ENCODE data around the gene DNAAF5. TPM values are rescaled to one million over a fixed set of nuclear protein-coding genes. Genes with fewer than 3 reads are reported as not detected.

The DNAAF5 gene
- total RNA-seq, 1 donor from 2014 or later: 59.7 TPM

DNA sequence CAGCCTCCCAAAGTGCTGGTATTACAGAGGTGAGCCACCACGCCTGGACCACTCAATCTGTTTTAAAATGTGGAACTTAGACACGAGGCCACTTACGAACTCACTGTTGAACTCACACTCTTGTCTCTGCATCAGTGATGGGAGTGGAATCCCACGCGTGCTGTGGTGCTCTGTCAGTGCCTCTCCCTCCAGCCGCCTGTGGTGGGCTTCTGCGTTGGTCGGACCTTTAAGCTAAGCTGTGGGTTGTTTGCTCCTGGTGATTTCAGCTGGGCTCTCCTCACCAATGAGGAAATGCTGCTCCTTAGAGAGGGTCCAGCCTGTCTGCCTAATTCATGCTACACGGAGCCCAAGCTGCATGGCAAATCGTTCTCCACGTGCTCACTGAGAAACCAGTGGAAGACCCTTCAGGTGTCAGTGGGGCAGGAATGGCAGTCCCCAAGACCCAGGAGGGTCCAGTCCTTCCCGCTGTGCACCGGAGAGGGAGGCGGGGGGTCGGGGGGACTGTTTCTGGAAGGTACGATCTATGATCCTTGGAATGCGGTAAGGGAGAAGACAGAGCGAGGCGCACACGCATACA lies 18.4 kb downstream of the DNAAF5 start:
- no peak for DNase-seq (ENCODE audit: low read depth)
- Histone ChIP-seq H3K36me3 (ENCODE audit: control insufficient read depth, insufficient read depth, low read length) (peaks cover 1% of the 10 kb centered on the region), H3K4me3 (ENCODE audit: low read depth, low read length) (no peak overlapping the region), H3K27me3 (ENCODE audit: control insufficient read depth, insufficient read depth, low read length) (no peaks in the 10 kb centered on the region)
- TF ChIP-seq, protein P1, sequence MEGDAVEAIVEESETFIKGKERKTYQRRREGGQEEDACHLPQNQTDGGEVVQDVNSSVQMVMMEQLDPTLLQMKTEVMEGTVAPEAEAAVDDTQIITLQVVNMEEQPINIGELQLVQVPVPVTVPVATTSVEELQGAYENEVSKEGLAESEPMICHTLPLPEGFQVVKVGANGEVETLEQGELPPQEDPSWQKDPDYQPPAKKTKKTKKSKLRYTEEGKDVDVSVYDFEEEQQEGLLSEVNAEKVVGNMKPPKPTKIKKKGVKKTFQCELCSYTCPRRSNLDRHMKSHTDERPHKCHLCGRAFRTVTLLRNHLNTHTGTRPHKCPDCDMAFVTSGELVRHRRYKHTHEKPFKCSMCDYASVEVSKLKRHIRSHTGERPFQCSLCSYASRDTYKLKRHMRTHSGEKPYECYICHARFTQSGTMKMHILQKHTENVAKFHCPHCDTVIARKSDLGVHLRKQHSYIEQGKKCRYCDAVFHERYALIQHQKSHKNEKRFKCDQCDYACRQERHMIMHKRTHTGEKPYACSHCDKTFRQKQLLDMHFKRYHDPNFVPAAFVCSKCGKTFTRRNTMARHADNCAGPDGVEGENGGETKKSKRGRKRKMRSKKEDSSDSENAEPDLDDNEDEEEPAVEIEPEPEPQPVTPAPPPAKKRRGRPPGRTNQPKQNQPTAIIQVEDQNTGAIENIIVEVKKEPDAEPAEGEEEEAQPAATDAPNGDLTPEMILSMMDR (IDR thresholded peaks at IDR 0.05; ENCODE audit: insufficient read depth, low read length, poor library complexity, severe bottlenecking): no peak

GRCh38 chr7:745431-746154 lies 19.1 kb downstream of the DNAAF5 start:
- TF ChIP-seq, protein P1 (IDR thresholded peaks at IDR 0.05; ENCODE audit: insufficient read depth, low read length, poor library complexity, severe bottlenecking): no peak
- H3K27me3 ChIP-seq (ENCODE audit: control insufficient read depth, insufficient read depth, low read length): no peaks in the 10 kb centered on the region
- H3K4me3 ChIP-seq (ENCODE audit: low read depth, low read length): no peak overlapping the region
- H3K36me3 ChIP-seq (ENCODE audit: control insufficient read depth, insufficient read depth, low read length): peaks cover 1% of the 10 kb centered on the region
- DNase-seq (ENCODE audit: low read depth): no peak

DNA sequence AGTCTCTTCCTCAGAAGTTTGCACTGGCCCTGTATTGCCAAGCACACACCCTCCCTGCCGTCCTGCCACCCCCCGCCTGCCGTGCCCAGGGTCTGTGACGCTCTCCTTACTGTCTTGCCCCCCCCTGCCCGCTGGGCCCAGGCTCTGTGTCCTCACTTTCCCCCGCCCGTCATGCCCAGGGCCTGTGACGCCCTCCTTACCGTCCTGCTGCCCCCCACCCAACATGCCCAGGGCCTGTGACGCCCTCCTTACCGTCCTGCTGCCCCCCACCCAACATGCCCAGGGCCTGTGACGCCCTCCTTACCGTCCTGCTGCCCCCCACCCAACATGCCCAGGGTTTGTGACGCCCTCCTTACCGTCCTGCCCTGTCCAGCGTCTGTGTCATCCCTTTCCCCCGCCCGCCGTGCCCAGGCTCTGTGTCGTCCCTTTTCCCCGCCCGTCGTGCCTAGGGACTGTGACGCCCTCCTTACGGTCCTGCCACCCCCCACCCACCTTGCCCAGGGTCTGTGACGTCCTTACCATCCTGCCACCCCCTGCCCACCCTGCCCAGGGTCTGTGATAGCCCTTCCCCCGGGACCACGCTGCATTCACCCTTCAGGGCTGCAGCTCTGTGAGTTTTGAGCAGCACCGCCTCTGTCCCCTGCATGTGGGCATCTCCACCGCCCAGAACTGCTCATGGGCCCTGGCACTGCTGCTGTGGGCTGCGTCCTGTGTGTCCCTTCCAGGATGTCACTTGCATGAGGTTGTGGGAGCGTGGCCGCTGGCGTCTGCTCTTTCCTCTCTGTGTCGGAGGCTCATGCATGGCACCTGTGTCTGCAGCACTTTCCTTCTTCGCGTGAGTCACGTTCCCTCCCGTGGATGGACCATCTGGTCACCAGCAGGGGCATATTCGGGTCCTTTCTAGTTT lies 19.9 kb downstream of the DNAAF5 start:
- no peak overlapping the region for H3K4me3 ChIP-seq (ENCODE audit: low read depth, low read length)
- TF ChIP-seq, protein P1 (IDR thresholded peaks at IDR 0.05; ENCODE audit: insufficient read depth, low read length, poor library complexity, severe bottlenecking): no peak
- no peak for DNase-seq (ENCODE audit: low read depth)
- H3K27me3 ChIP-seq (ENCODE audit: control insufficient read depth, insufficient read depth, low read length): no peaks in the 10 kb centered on the region
- peaks cover 1% of the 10 kb centered on the region for H3K36me3 ChIP-seq (ENCODE audit: control insufficient read depth, insufficient read depth, low read length)

GRCh38 chr7:747186-747585 lies 20.7 kb downstream of the DNAAF5 start:
- H3K4me3 ChIP-seq (ENCODE audit: low read depth, low read length): no peak overlapping the region
- H3K36me3 ChIP-seq (ENCODE audit: control insufficient read depth, insufficient read depth, low read length): no peaks in the 10 kb centered on the region
- H3K27me3 ChIP-seq (ENCODE audit: control insufficient read depth, insufficient read depth, low read length): no peaks in the 10 kb centered on the region
- TF ChIP-seq, protein P1 (IDR thresholded peaks at IDR 0.05; ENCODE audit: insufficient read depth, low read length, poor library complexity, severe bottlenecking): no peak
- DNase-seq (ENCODE audit: low read depth): no peak

- Histone ChIP-seq H3K27me3 (ENCODE audit: control insufficient read depth, insufficient read depth, low read length) (no peaks in the 10 kb centered on the region), H3K4me3 (ENCODE audit: low read depth, low read length) (no peak overlapping the region), H3K36me3 (ENCODE audit: control insufficient read depth, insufficient read depth, low read length) (no peaks in the 10 kb centered on the region)
- DNase-seq (ENCODE audit: low read depth): no peak
- TF ChIP-seq, protein P1 (IDR thresholded peaks at IDR 0.05; ENCODE audit: insufficient read depth, low read length, poor library complexity, severe bottlenecking): no peak
Observed at GRCh38 chr7:748446-748845, 21.9 kb downstream of the DNAAF5 start.
